Loucy (cell line): Measurements from ENCODE around the gene BACE2.

Source experiments
- EZH2phosphoT487 ChIP-seq: fragments of 200-600 bp; IDR thresholded peaks from 2 replicates; pipeline ENCODE4 v1.6.1; 2018; ENCODE audit warnings: antibody characterized with exemption, mild to moderate bottlenecking, moderate library complexity, borderline replicate concordance
- TF ChIP-seq, protein P1 (sequence below): fragments of 200-600 bp; sonication (generic); conservative IDR thresholded peaks from 2 replicates; pipeline ENCODE4 v1.5.1; 2014; ENCODE audit warnings: mild to moderate bottlenecking, antibody characterized with exemption, low read length

- TF ChIP-seq, protein P1, sequence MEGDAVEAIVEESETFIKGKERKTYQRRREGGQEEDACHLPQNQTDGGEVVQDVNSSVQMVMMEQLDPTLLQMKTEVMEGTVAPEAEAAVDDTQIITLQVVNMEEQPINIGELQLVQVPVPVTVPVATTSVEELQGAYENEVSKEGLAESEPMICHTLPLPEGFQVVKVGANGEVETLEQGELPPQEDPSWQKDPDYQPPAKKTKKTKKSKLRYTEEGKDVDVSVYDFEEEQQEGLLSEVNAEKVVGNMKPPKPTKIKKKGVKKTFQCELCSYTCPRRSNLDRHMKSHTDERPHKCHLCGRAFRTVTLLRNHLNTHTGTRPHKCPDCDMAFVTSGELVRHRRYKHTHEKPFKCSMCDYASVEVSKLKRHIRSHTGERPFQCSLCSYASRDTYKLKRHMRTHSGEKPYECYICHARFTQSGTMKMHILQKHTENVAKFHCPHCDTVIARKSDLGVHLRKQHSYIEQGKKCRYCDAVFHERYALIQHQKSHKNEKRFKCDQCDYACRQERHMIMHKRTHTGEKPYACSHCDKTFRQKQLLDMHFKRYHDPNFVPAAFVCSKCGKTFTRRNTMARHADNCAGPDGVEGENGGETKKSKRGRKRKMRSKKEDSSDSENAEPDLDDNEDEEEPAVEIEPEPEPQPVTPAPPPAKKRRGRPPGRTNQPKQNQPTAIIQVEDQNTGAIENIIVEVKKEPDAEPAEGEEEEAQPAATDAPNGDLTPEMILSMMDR = no peak
- no peak for TF ChIP-seq EZH2phosphoT487
Measured at GRCh38 chr21:41295721-41296254, 127.8 kb downstream of the BACE2 start.
